Measurements from ENCODE around the gene SIGLEC12.
A peak's percentile ranks its signal among the peaks of the same experiment; 100 is the strongest.
"Not testable (repeated sequence)": the region's sequence is repeated elsewhere in the genome, so short reads cannot be mapped to it uniquely, and the experiment has no call there.

Gene SIGLEC12

GRCh38 chr19:51457351-51458013 is 44.1 kb downstream of the SIGLEC12 start:
- DNase-seq, result peak; percentile 18

GRCh38 chr19:51456541-51457290 is 44.9 kb downstream of the SIGLEC12 start:
- peak; percentile 17 for DNase-seq

GRCh38 chr19:51450730-51451307 is 50.8 kb downstream of the SIGLEC12 start:
- peak; percentile 70 for DNase-seq

GRCh38 chr19:51448411-51449016 is 53.1 kb downstream of the SIGLEC12 start:
- DNase-seq, result peak; percentile 78

- DNase-seq, result no peak
These were observed 53.6 kb downstream of the SIGLEC12 start for GRCh38 chr19:51448011-51448410.

GRCh38 chr19:51447510-51447909 is 54.1 kb downstream of the SIGLEC12 start:
- DNase-seq, result not testable (repeated sequence)

GRCh38 chr19:51441410-51442390 is 59.9 kb downstream of the SIGLEC12 start:
- DNase-seq, result peak; percentile 91

All from stimulated activated CD8-positive, alpha-beta memory T cell treated with anti-CD3 and anti-CD28 coated beads, Interleukin-4, amount 100 ng/mL, for 48 hours (primary cell).